Ascending aorta (tissue), 2 donors: ENCODE measurements around the gene STK40. TPM values are rescaled to one million over a fixed set of nuclear protein-coding genes. Genes with fewer than 3 reads are reported as not detected.
A peak's percentile ranks its signal among the peaks of the same experiment; 100 is the strongest.

ENCODE experiments used
- DNase-seq, 2 donors: peaks; one replicate each; pipeline ENCODE4 v3.0.0-alpha.2; 2019; ENCODE audit warnings: low spot score in 2 of 2
- H3K27ac ChIP-seq, 2 donors: fragments of 200-600 bp; sonication (generic); one replicate each; pipeline ENCODE4 v1.5.1; 2016 to 2017; ENCODE audit warnings: mild to moderate bottlenecking in 1 of 2
- H3K27me3 ChIP-seq: fragments of 200-600 bp; sonication (generic); one replicate; pipeline ENCODE4 v1.5.1; 2017
- H3K36me3 ChIP-seq, 2 donors: fragments of 200-600 bp; sonication (generic); one replicate each; pipeline ENCODE4 v1.5.1; 2016
- H3K4me1 ChIP-seq, 2 donors: fragments of 200-600 bp; sonication (generic); one replicate each; pipeline ENCODE4 v1.5.1; 2016 to 2017; ENCODE audit warnings: mild to moderate bottlenecking in 1 of 2
- H3K4me3 ChIP-seq, 2 donors: fragments of 200-600 bp; sonication (generic); one replicate each; pipeline ENCODE4 v1.5.1; 2016 to 2017; ENCODE audit warnings: mild to moderate bottlenecking in 1 of 2
- H3K9me3 ChIP-seq, 2 donors: fragments of 200-600 bp; sonication (generic); one replicate each; pipeline ENCODE4 v1.5.1; 2016
- intact Hi-C: fragments of 100-400 bp; cut with DNase I; formaldehyde crosslinking; loops from one replicate; pipeline ENCODE4 v1.15.1; 2023
- total RNA-seq: library from RNA; depleted of rRNA; stranded (reverse); fragments of >200 nt; gene quantifications from one replicate; pipeline ENCODE4 v1.1.0, GENCODE V29; 2016
- TF ChIP-seq, protein P1 (sequence below), 3 experiments: fragments of 200-600 bp in 2 of 3; fragments of 450-650 bp in 1 of 3; sonication (generic) in 2 of 3; IDR thresholded peaks; one replicate each; pipeline ENCODE4 v1.5.1; 2016 to 2019; ENCODE audit warnings: antibody characterized with exemption in 3 of 3, mild to moderate bottlenecking in 1 of 3, moderate library complexity in 1 of 3

STK40 gene
- total RNA-seq, 1 donor from 2014 or later, result 77.0 TPM

DNA sequence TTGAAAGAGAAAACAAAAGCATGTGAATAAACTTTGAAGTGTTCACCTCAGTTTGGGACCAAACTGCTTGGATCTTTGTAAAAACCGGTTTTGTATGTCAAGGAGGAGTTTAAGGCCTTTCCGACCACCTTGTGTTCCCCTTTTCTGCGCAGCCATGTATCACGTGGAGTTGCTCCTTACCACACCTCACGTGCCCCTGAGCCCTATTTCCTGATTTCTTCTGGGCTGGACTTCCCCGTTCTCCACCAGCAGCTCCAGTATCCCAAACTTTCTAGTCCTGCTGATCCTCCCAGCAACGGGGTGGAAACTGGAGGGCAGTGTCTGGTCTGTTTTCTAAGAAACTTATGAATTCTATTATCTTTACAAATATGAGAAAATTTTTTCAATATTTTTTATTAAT is 81.2 kb downstream of the STK40 start:
- intact Hi-C loops, result no loop called here
- H3K36me3 ChIP-seq, result peaks cover 42 to 47% of the 10 kb centered on the region in 2 donors

GRCh38 chr1:36303650-36304360 is 81.9 kb downstream of the STK40 start:
- no peaks in the 10 kb centered on the region for H3K9me3 ChIP-seq
- TF ChIP-seq, protein P1, sequence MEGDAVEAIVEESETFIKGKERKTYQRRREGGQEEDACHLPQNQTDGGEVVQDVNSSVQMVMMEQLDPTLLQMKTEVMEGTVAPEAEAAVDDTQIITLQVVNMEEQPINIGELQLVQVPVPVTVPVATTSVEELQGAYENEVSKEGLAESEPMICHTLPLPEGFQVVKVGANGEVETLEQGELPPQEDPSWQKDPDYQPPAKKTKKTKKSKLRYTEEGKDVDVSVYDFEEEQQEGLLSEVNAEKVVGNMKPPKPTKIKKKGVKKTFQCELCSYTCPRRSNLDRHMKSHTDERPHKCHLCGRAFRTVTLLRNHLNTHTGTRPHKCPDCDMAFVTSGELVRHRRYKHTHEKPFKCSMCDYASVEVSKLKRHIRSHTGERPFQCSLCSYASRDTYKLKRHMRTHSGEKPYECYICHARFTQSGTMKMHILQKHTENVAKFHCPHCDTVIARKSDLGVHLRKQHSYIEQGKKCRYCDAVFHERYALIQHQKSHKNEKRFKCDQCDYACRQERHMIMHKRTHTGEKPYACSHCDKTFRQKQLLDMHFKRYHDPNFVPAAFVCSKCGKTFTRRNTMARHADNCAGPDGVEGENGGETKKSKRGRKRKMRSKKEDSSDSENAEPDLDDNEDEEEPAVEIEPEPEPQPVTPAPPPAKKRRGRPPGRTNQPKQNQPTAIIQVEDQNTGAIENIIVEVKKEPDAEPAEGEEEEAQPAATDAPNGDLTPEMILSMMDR (IDR thresholded peaks at IDR 0.05), result no peak

More for the DNA sequence above, 81.2 kb downstream of the STK40 start:
- Histone ChIP-seq H3K4me3 (no peak overlapping the region), H3K9me3 (no peaks in the 10 kb centered on the region), H3K27me3 (no peaks in the 10 kb centered on the region), H3K4me1 (peaks cover 4 to 13% of the 10 kb centered on the region in 2 donors), H3K27ac (peak overlapping the region in 1 of 2 donors; percentile 19)
- DNase-seq, result no peak
- TF ChIP-seq, protein P1 (IDR thresholded peaks at IDR 0.05), result no peak

DNA sequence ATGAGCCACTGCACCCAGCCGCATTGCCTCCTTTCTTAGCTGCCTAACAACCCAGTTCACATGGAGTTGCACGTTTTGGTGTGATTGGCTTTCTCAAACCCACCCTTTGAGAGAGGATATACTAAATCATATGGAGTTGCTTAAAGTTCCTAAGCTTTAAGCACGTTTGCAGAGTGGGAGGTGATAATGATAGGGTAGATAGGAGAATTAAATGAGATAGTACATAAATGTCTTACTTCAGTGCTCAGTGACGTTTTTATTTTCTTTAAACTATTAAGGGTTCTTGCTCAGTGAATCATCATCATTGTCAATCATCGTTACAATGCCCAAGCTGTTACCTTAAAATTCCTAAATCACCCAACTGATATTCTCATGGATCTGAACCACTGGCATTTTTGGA is 82.5 kb downstream of the STK40 start:
- peaks cover 45 to 60% of the 10 kb centered on the region in 2 donors for H3K36me3 ChIP-seq
- no peaks in the 10 kb centered on the region for H3K27me3 ChIP-seq
- intact Hi-C loops, result no loop called here
- no peak for DNase-seq
- no peaks in the 10 kb centered on the region for H3K9me3 ChIP-seq
- TF ChIP-seq, protein P1 (IDR thresholded peaks at IDR 0.05), result no peak
- no peak overlapping the region for H3K4me3 ChIP-seq
- H3K4me1 ChIP-seq, result peaks cover 4 to 13% of the 10 kb centered on the region in 2 donors
- H3K27ac ChIP-seq, result no peak overlapping the region

More at GRCh38 chr1:36303650-36304360, 81.9 kb downstream of the STK40 start:
- H3K27me3 ChIP-seq, result no peaks in the 10 kb centered on the region
- peaks cover 42 to 54% of the 10 kb centered on the region in 2 donors for H3K36me3 ChIP-seq
- no peak overlapping the region for H3K27ac ChIP-seq
- H3K4me1 ChIP-seq, result peaks cover 4 to 13% of the 10 kb centered on the region in 2 donors
- DNase-seq, result no peak
- no peak overlapping the region for H3K4me3 ChIP-seq
- intact Hi-C loops, result no loop called here

- no peak overlapping the region for H3K27ac ChIP-seq
- H3K4me3 ChIP-seq, result no peak overlapping the region
- H3K36me3 ChIP-seq, result peaks cover 59 to 80% of the 10 kb centered on the region in 2 donors
- H3K9me3 ChIP-seq, result no peaks in the 10 kb centered on the region
- DNase-seq, result no peak
- peaks cover 4 to 6% of the 10 kb centered on the region in 2 donors for H3K4me1 ChIP-seq
- no peaks in the 10 kb centered on the region for H3K27me3 ChIP-seq
- TF ChIP-seq, protein P1 (IDR thresholded peaks at IDR 0.05), result no peak
- intact Hi-C loops, result no loop called here
Measured at GRCh38 chr1:36301220-36301619, 84.5 kb downstream of the STK40 start.

GRCh38 chr1:36300526-36300925 is 85.2 kb downstream of the STK40 start:
- TF ChIP-seq, protein P1 (IDR thresholded peaks at IDR 0.05), result no peak
- Histone ChIP-seq H3K4me1 (peaks cover 0 to 2% of the 10 kb centered on the region in 2 donors), H3K27ac (peak overlapping the region; percentile 38), H3K9me3 (no peaks in the 10 kb centered on the region), H3K4me3 (no peak overlapping the region), H3K27me3 (no peaks in the 10 kb centered on the region), H3K36me3 (peaks cover 59 to 84% of the 10 kb centered on the region in 2 donors)
- no peak for DNase-seq
- intact Hi-C loops, result no loop called here
